HG03159 (cell line): ENCODE results near the gene PLXNA4.

Experiments
- ATAC-seq: cut with Tn5 transposase; IDR thresholded peaks from one replicate; pipeline ENCODE4 v1.9.1; 2021; ENCODE audit warnings: mild to moderate bottlenecking, moderate library complexity; ENCODE audit not compliant: unreplicated experiment

Gene PLXNA4

DNA sequence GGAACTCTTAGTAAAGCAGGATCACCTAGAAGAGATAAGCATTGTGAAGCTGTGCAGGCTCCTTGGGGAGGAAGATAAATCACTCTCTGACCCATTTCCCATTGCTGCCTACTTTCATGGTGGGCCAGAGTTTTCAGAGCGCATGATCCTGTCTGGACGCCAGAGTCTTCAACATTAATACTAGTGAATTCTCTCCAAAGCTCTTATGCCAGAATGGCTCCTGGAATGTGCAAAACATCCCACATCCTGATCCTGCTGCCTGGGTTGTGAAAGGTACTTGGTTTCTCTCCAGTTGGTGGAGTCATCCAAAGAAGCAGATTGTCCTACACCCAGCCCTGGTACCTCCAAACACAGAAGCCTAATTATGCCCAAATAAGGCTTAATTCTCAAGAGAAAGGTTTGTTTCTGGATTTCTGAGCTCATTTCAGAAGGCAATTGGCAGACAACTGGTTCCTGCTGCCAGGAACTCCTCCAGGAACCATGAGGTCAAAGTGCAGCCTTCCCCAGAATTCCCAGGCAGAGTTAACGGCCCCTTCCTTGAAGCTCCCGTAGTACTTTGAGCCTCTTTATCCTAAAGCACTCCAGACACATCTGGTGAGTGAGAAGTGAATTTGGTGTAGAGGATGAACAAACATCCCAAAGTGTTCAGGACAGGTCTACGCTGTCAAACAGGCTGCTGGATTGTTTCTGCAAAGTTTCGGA is 495.2 kb downstream of the PLXNA4 start:
- ATAC-seq, result no peak

- ATAC-seq, result no peak
Observed at GRCh38 chr7:132080467-132080866, 495.8 kb downstream of the PLXNA4 start.

DNA sequence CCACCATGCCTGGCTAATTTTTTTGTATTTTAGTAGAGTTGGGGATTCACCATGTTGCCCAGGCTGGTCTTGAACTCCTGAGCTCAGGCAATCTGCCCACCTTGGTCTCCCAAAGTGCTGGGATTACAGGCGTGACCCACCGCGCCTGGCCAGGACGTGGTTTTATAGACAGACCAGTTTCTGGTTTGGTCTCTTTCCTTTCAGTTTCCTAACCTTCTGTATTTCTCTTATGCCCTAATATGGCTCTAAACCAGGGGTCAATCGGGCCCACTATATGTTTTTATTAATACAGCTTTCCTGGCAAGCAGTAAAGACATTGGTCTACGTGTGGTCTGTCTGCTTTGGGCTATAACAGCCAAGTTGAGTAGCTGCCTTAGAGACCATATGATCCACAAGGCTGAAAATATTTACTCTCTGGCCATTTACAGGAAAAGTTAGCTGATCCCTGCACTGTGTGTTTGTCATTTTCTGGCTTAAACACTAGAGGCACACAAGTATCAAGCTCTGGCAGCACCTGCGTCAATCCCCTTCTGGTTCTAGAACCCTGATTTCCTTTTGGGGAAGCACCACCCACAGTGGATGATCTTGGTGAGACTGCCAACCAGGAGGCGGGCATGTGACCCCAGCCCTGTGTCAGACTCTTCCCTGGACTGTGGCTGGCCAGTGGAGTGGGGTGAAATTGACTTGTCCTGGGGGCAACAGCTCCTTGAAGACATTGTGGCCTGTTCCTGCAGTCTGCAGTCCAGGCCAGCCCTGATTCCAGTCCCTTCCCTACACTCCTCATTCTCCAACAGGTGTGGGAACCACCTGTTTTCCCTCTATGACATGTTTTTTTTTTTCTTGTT is 497.2 kb downstream of the PLXNA4 start:
- no peak for ATAC-seq

- ATAC-seq, result no peak
Observed at GRCh38 chr7:132077971-132078685, 498.1 kb downstream of the PLXNA4 start.

GRCh38 chr7:132076301-132077035 is 499.8 kb downstream of the PLXNA4 start:
- ATAC-seq, result no peak

DNA sequence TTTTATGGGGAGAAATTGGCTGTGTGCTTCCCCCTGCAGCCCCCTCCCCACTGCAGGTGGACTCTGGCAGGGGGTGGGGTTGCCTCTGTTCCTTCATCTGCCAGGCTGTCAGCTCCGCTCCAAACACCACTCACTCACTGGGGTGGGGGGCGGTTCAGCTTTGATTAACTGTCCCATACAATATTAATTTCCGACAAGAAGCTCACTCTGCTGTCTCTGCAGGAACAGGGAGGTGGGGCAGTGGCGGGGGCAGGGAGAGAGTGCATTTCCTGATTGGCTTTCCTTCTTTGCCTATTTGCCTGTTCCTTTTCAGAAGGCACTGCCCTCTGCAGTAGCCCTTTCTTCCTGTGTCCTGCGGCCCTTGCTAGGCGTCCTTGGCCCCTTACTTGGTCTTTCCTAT is 500.8 kb downstream of the PLXNA4 start:
- no peak for ATAC-seq

GRCh38 chr7:132073920-132074589 is 502.2 kb downstream of the PLXNA4 start:
- no peak for ATAC-seq
